ENCODE data around the gene ACSBG1. TPM values are rescaled to one million over a fixed set of nuclear protein-coding genes. Genes with fewer than 3 reads are reported as not detected.

ACSBG1 gene
- polyA plus RNA-seq, 1 experiment = not detected

- H3K27ac ChIP-seq (ENCODE audit: low read depth, low read length) = no peak overlapping the region
- peaks cover 8% of the 10 kb centered on the region for H3K27me3 ChIP-seq (ENCODE audit: control insufficient read depth, insufficient read depth, low read length)
- CTCF ChIA-PET = interaction anchor here (0.6 kb wide), 1 partner anchor 103 kb away, joined by 3 read pairs; no protein-coding TSS in a partner anchor
- H3K9me3 ChIP-seq (ENCODE audit: control insufficient read depth, insufficient read depth, low read length) = no peaks in the 10 kb centered on the region
- POLR2A ChIA-PET = no interaction called here
- H3K4me3 ChIP-seq (ENCODE audit: low read depth, low read length) = no peak overlapping the region
- TF ChIP-seq, protein P1, sequence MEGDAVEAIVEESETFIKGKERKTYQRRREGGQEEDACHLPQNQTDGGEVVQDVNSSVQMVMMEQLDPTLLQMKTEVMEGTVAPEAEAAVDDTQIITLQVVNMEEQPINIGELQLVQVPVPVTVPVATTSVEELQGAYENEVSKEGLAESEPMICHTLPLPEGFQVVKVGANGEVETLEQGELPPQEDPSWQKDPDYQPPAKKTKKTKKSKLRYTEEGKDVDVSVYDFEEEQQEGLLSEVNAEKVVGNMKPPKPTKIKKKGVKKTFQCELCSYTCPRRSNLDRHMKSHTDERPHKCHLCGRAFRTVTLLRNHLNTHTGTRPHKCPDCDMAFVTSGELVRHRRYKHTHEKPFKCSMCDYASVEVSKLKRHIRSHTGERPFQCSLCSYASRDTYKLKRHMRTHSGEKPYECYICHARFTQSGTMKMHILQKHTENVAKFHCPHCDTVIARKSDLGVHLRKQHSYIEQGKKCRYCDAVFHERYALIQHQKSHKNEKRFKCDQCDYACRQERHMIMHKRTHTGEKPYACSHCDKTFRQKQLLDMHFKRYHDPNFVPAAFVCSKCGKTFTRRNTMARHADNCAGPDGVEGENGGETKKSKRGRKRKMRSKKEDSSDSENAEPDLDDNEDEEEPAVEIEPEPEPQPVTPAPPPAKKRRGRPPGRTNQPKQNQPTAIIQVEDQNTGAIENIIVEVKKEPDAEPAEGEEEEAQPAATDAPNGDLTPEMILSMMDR (IDR thresholded peaks at IDR 0.05; ENCODE audit: low read depth, low read length) = no peak
- no peak for DNase-seq (ENCODE audit: low read depth, low spot score)
Observed at GRCh38 chr15:78216276-78217104, 17.9 kb downstream of the ACSBG1 start.

DNA sequence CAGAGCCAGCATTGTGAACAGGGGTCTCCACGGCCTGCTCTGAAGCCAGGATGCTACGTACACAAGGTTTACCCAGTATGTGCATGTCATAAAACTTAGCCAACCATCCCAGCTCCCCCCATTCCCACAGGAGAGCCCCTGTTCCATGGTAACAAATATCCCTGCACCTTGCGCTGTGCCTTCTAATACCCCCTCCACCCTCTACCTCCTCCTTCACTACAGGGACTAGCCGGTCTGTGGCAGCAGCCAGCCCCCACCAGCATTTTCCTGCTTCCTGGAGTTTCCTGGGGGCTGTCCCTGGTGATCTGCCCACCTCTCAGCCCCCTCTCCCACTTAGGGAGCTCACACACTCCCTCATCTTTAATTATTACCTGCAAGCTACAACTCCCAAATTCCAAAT lies 20.4 kb downstream of the ACSBG1 start:
- TF ChIP-seq, protein P1 (IDR thresholded peaks at IDR 0.05; ENCODE audit: low read depth, low read length) = no peak
- Histone ChIP-seq H3K27me3 (ENCODE audit: control insufficient read depth, insufficient read depth, low read length) (peaks cover 10% of the 10 kb centered on the region), H3K4me3 (ENCODE audit: low read depth, low read length) (no peak overlapping the region), H3K27ac (ENCODE audit: low read depth, low read length) (no peak overlapping the region), H3K9me3 (ENCODE audit: control insufficient read depth, insufficient read depth, low read length) (no peaks in the 10 kb centered on the region)
- CTCF ChIA-PET = no interaction called here
- DNase-seq (ENCODE audit: low read depth, low spot score) = no peak
- POLR2A ChIA-PET = no interaction called here

DNA sequence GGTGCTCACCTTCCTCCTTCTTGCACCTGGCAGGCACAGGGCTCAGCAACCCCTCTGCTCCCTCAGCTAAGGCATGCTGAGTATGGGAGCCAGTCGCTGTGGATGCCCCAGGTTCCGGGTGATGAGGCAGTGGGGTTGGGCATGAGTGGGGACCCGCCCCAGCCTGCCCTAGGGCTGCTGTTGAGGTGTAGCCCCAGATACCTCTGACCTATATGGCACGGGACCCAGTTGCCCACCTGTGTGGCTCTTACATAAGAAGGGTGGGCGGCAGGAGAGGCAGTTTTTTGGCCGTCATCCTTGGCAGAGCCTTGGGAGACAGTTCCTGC lies 21.0 kb downstream of the ACSBG1 start:
- no peak for DNase-seq (ENCODE audit: low read depth, low spot score)
- ChIA-PET CTCF (no interaction called here), POLR2A (no interaction called here)
- no peak overlapping the region for H3K27ac ChIP-seq (ENCODE audit: low read depth, low read length)
- peaks cover 10% of the 10 kb centered on the region for H3K27me3 ChIP-seq (ENCODE audit: control insufficient read depth, insufficient read depth, low read length)
- H3K4me3 ChIP-seq (ENCODE audit: low read depth, low read length) = no peak overlapping the region
- H3K9me3 ChIP-seq (ENCODE audit: control insufficient read depth, insufficient read depth, low read length) = no peaks in the 10 kb centered on the region
- TF ChIP-seq, protein P1 (IDR thresholded peaks at IDR 0.05; ENCODE audit: low read depth, low read length) = no peak

DNA sequence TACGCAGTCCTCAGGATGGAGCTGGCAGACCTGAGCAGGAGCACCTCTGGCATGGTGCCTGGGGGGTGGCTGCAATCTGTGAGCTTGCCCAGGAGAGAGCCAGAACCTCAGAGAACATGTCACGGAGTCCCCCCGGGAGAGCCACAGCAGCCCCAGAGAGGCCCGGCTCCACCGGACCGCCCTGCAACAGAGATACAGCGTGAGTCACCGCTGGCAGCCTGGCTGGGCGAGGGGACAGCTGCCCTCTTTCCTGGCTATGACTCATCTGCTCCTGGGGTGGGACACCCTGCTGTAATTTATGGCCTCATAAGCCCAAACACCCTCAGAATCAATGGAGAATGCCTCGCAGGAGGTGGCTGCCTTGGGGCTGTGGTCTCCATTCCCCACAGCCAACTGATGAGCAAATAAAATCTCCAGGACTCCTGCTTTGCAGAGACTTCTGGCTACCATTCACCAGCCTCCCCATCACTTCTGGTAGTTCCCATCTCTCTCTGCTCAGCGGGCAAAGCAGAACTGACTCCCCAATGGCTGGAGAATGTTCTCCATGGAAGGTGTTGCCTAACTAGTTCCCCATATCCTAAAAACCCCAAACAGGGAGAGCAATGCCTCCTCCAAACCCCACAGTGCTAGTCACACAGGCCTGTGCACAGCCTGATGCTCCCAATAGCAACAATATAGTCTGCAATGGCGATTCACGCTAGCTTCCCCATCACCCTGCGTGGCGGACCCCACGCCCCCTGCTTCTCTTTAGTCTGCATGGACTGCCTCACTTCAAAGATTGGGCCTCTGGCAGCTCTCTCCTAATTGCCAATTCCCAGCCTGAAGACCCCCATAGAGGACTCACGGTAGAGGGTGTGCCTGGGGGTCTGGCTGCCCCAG lies 21.6 kb downstream of the ACSBG1 start:
- TF ChIP-seq, protein P1 (IDR thresholded peaks at IDR 0.05; ENCODE audit: low read depth, low read length) = no peak
- POLR2A ChIA-PET = no interaction called here
- H3K27me3 ChIP-seq (ENCODE audit: control insufficient read depth, insufficient read depth, low read length) = peaks cover 10% of the 10 kb centered on the region
- no peak for DNase-seq (ENCODE audit: low read depth, low spot score)
- H3K9me3 ChIP-seq (ENCODE audit: control insufficient read depth, insufficient read depth, low read length) = no peaks in the 10 kb centered on the region
- CTCF ChIA-PET = no interaction called here
- no peak overlapping the region for H3K4me3 ChIP-seq (ENCODE audit: low read depth, low read length)
- H3K27ac ChIP-seq (ENCODE audit: low read depth, low read length) = no peak overlapping the region

GRCh38 chr15:78212008-78212407 lies 22.4 kb downstream of the ACSBG1 start:
- Histone ChIP-seq H3K9me3 (ENCODE audit: control insufficient read depth, insufficient read depth, low read length) (no peaks in the 10 kb centered on the region), H3K4me3 (ENCODE audit: low read depth, low read length) (no peak overlapping the region), H3K27me3 (ENCODE audit: control insufficient read depth, insufficient read depth, low read length) (peaks cover 10% of the 10 kb centered on the region), H3K27ac (ENCODE audit: low read depth, low read length) (no peak overlapping the region)
- TF ChIP-seq, protein P1 (IDR thresholded peaks at IDR 0.05; ENCODE audit: low read depth, low read length) = no peak
- ChIA-PET CTCF (no interaction called here), POLR2A (no interaction called here)
- no peak for DNase-seq (ENCODE audit: low read depth, low spot score)
